GM23248 (cell line): ENCODE measurements around the gene CMTR1. TPM values are rescaled to one million over a fixed set of nuclear protein-coding genes. Genes with fewer than 3 reads are reported as not detected.
"Not testable (repeated sequence)": the region's sequence is repeated elsewhere in the genome, so short reads cannot be mapped to it uniquely, and the experiment has no call there.

ENCODE experiments used
- DNase-seq: peaks from one replicate; pipeline ENCODE4 v3.0.0-alpha.2; 2015
- H2AFZ ChIP-seq: fragments of 200-600 bp; sonication (generic); 2 replicates; pipeline ENCODE4 v1.6.1; 2016; ENCODE audit warnings: antibody characterized with exemption
- H3F3A ChIP-seq: fragments of 200-600 bp; sonication (generic); 2 replicates; pipeline ENCODE4 v1.6.1; 2016; ENCODE audit warnings: mild to moderate bottlenecking, antibody characterized with exemption, mixed run types; ENCODE audit not compliant: insufficient read depth
- H3K27ac ChIP-seq: fragments of 200-600 bp; sonication (generic); 2 replicates; pipeline ENCODE4 v1.5.1; 2016; ENCODE audit warnings: mild to moderate bottlenecking
- H3K27me3 ChIP-seq: fragments of 200-600 bp; sonication (generic); replicated peaks from 2 replicates; pipeline ENCODE4 v1.6.1; 2016; ENCODE audit warnings: mild to moderate bottlenecking; ENCODE audit not compliant: insufficient read depth
- H3K36me3 ChIP-seq: fragments of 200-600 bp; sonication (generic); 2 replicates; pipeline ENCODE4 v1.6.1; 2016; ENCODE audit warnings: low read depth, mild to moderate bottlenecking
- H3K4me1 ChIP-seq: fragments of 200-600 bp; sonication (generic); 2 replicates; pipeline ENCODE4 v1.6.1; 2016; ENCODE audit warnings: mild to moderate bottlenecking; ENCODE audit not compliant: insufficient read depth
- H3K4me2 ChIP-seq: fragments of 200-600 bp; sonication (generic); one replicate; pipeline ENCODE4 v1.6.1; 2016; ENCODE audit warnings: mild to moderate bottlenecking; ENCODE audit not compliant: unreplicated experiment
- H3K4me3 ChIP-seq: fragments of 200-600 bp; sonication (generic); 2 replicates; pipeline ENCODE4 v1.5.1; 2016; ENCODE audit warnings: mild to moderate bottlenecking
- H3K79me2 ChIP-seq: fragments of 200-600 bp; sonication (generic); 2 replicates; pipeline ENCODE4 v1.6.1; 2016; ENCODE audit warnings: mild to moderate bottlenecking; ENCODE audit not compliant: insufficient read depth
- H3K9ac ChIP-seq: fragments of 200-600 bp; sonication (generic); 2 replicates; pipeline ENCODE4 v1.6.1; 2016; ENCODE audit warnings: mild to moderate bottlenecking
- H3K9me2 ChIP-seq: fragments of 200-600 bp; sonication (generic); 2 replicates; pipeline ENCODE4 v1.6.1; 2016; ENCODE audit warnings: mixed run types, mild to moderate bottlenecking, moderate library complexity; ENCODE audit not compliant: insufficient read depth
- H3K9me3 ChIP-seq: fragments of 200-600 bp; sonication (generic); one replicate; pipeline ENCODE4 v1.6.1; 2017; ENCODE audit warnings: low read depth
- H4K20me1 ChIP-seq: fragments of 200-600 bp; sonication (generic); 2 replicates; pipeline ENCODE4 v1.6.0; 2016; ENCODE audit not compliant: insufficient read depth
- EZH2 ChIP-seq: fragments of 200-600 bp; sonication (generic); IDR thresholded peaks from 2 replicates; pipeline ENCODE4 v1.6.1; 2018; ENCODE audit warnings: antibody characterized with exemption, mild to moderate bottlenecking; ENCODE audit not compliant: insufficient read depth, poor library complexity, severe bottlenecking
- EZH2phosphoT487 ChIP-seq: fragments of 200-600 bp; sonication (generic); IDR thresholded peaks from 2 replicates; pipeline ENCODE4 v1.6.1; 2018; ENCODE audit warnings: antibody characterized with exemption, moderate library complexity, mild to moderate bottlenecking, low read depth; ENCODE audit not compliant: insufficient read depth
- WGBS, 2 experiments: methylation state at CpG; one replicate each; pipeline ENCODE4 v1.1.6; 2015 to 2017; ENCODE audit warnings: low lambda C conversion rate in 2 of 2, low coverage in 1 of 2; ENCODE audit errors: missing lambda C conversion rate in 2 of 2; 5-methylcytosine and 5-hydroxymethylcytosine counted together
- in situ Hi-C: fragments of 300-500 bp; cut with MboI; formaldehyde crosslinking; loops from 2 replicates; pipeline ENCODE4 v1.15.0; 2020
- polyA plus RNA-seq: library from polyadenylated mRNA; unstranded; fragments of >200 nt; fragmentation: Nextera tagmentation; extraction: Ambion mirVana; gene quantifications from 2 replicates; pipeline ENCODE4 v1.2.1, GENCODE V29; 2016
- total RNA-seq: library from RNA; depleted of rRNA; stranded (reverse); fragments of >200 nt; shearing (Covaris generic); gene quantifications from 2 replicates; pipeline ENCODE4 v1.2.3, GENCODE V29; 2014

Gene CMTR1
- total and polyA plus RNA-seq, 2 experiments from 2014 or later, result 16.1 to 46.3 TPM

DNA sequence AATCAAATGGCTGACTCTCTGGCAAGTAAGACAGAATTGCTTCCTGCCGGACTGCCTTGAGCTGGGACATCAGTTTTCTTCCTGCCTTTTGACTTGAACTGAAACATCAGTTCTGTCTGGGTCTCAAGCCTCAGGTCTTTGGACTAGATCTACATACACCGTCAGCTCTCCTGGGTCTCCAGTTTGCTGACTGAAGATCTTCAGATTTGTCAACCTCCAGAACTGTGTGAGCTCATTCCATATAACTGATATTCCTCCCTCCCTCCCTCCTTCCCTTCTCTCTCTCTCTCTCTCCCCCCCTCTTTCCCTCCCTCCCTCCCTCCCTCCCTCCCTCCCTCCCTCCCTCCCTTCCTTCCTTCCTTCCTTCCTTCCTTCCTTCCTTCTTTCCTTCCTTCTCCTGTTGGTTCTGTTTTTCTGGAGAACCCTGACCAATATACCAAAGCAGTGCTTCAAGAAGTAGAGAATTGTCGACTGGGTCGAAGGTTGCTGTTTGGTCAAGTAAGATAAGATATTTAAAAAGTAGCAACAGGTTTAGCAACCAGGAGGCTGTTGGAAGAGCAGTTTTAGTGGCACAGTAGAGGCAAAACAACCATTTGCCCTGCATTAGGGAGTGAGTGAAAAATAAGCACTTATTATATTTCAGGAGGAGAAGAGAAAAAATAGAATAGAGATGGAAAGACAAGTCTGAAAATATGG is 33.1 kb upstream of the CMTR1 start:
- Histone ChIP-seq H3K36me3 (no peaks in the 10 kb centered on the region), H3K9ac (no peak overlapping the region), H3K9me3 (no peaks in the 10 kb centered on the region), H3K27me3 (no peaks in the 10 kb centered on the region), H2AFZ (no peak overlapping the region), H4K20me1 (no peaks in the 10 kb centered on the region), H3K9me2 (no peaks in the 10 kb centered on the region), H3F3A (no peaks in the 10 kb centered on the region), H3K79me2 (no peaks in the 10 kb centered on the region), H3K4me1 (no peaks in the 10 kb centered on the region), H3K4me3 (no peak overlapping the region), H3K27ac (no peak overlapping the region), H3K4me2 (no peak overlapping the region)
- DNase-seq, result no peak
- in situ Hi-C loops, result no loop called here
- 55 to 64% methylated on average over 4 of the region's 4 CpGs for WGBS, 2 experiments
- TF ChIP-seq EZH2, result no peak
- no peak for TF ChIP-seq EZH2phosphoT487

DNA sequence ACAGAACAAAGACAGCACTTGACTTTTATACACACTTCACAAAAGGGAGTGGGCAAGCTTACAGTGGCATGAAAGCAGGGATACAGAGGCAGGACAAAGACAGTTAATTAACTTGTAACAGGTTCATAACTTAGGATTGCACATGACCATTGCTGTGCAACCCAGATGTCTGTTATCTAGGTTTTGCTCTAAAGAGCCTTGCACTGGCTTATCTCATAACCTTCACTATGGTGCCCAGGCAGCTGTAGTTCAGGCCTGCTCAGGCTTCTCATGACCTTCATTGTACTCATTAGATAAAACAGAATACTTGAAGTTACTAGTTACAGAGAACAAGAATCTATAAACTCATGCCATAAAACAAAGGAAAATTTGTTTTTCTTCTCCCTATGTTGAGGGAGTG is 31.4 kb upstream of the CMTR1 start:
- H2AFZ ChIP-seq, H3K4me2 ChIP-seq, H3K4me3 ChIP-seq, H3K36me3 ChIP-seq, H3K27me3 ChIP-seq, H3K9me2 ChIP-seq, H3K79me2 ChIP-seq, H3K4me1 ChIP-seq, H3K9me3 ChIP-seq, DNase-seq, H3K27ac ChIP-seq, in situ Hi-C loops, H4K20me1 ChIP-seq, H3F3A ChIP-seq, H3K9ac ChIP-seq: not testable (repeated sequence)

DNA sequence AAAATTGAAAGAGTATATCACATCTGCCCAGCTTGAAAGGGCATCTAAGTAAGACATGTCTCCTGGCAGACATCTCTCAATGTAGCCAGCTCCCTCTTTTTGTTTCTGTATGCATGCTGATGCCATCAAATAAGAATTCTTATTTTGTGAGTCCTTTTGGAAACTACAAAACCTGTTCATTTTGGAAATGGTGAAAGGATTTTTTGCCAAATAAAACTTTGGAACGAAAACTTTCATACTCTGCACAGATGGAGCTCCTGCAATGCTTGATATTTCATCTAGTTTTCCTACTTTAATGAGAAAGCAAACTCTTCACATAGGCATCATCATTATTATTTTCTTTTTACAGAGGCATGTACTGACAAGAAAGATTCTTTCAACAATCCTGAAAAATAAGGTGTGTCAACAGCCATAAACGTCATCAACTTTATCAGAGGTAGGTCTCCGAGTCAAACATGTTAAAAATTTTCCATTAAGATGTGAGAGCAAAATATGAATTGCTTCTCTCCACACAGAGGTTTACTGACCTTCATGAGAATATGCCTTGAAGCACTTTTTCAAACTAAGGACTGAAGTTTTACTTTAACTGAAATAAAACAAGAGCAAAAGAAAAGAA is 26.2 kb upstream of the CMTR1 start:
- no peaks in the 10 kb centered on the region for H3K79me2 ChIP-seq

DNA sequence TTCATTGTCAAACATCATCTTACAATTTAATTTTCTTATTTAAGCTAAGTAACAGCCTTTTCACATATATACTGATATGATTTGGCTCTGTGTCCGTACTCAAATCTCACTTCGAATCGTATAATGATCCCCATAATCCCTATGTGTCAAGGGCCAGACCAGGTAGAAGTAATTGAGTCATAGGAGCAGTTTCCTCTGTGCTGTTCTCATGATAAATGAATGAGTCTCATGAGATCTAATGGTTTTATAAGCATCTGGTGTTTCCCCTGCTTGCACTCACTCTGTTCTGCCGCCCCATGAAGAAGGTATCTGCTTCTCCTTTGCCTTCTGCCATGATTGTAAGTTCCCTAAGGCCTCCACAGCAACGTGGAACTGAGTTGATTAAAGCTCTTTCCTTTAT is 25.1 kb upstream of the CMTR1 start:
- H3K9ac ChIP-seq, result no peak overlapping the region
- no peaks in the 10 kb centered on the region for H3K4me1 ChIP-seq
- TF ChIP-seq EZH2, result no peak
- TF ChIP-seq EZH2phosphoT487, result no peak
- no peaks in the 10 kb centered on the region for H3K79me2 ChIP-seq
- WGBS, 2 experiments, result 70 to 77% methylated on average over 5 of the region's 5 CpGs
- in situ Hi-C loops, result no loop called here
- H3K9me2 ChIP-seq, result no peaks in the 10 kb centered on the region
- no peak for DNase-seq
- H3F3A ChIP-seq, result no peaks in the 10 kb centered on the region
- H3K36me3 ChIP-seq, result no peaks in the 10 kb centered on the region
- no peak overlapping the region for H3K4me2 ChIP-seq
- H3K27me3 ChIP-seq, result no peaks in the 10 kb centered on the region; the same call in 1 of the 2 replicates
- no peak overlapping the region for H3K27ac ChIP-seq
- no peaks in the 10 kb centered on the region for H4K20me1 ChIP-seq
- no peaks in the 10 kb centered on the region for H3K9me3 ChIP-seq
- no peak overlapping the region for H2AFZ ChIP-seq
- no peak overlapping the region for H3K4me3 ChIP-seq

More for the DNA sequence above, 26.2 kb upstream of the CMTR1 start:
- Histone ChIP-seq H3F3A (no peaks in the 10 kb centered on the region), H3K9me3 (no peaks in the 10 kb centered on the region), H2AFZ (no peak overlapping the region), H3K4me1 (no peaks in the 10 kb centered on the region), H3K9ac (no peak overlapping the region), H3K4me3 (no peak overlapping the region), H3K36me3 (no peaks in the 10 kb centered on the region), H3K9me2 (no peaks in the 10 kb centered on the region), H3K27ac (no peak overlapping the region), H3K27me3 (no peaks in the 10 kb centered on the region; the same call in 1 of the 2 replicates), H3K4me2 (no peak overlapping the region), H4K20me1 (no peaks in the 10 kb centered on the region)
- TF ChIP-seq EZH2 (no peak), EZH2phosphoT487 (no peak)
- DNase-seq, result no peak
- 53 to 61% methylated on average over 3 of the region's 3 CpGs for WGBS, 2 experiments
- in situ Hi-C loops, result no loop called here

DNA sequence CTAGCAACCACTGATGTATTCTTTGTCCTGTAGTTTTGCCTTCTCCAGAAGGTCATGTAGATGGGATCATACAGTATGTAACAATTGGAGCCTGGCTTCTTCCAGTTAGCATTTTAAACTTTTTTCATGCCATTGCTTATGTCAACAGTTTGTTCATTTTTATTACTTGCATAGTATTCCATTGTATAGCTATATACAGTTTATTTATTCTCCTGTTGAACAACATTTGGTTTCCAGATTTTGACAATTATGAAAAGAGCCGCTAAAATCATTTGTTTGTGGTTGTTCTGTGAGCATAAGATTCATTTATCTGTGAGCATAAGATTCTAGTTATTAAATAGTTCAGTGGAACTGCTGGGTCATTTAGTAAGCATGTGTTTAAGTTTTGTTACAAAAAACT is 23.5 kb upstream of the CMTR1 start:
- Histone ChIP-seq H3K9me3 (no peaks in the 10 kb centered on the region), H3K9ac (no peak overlapping the region), H3K4me2 (no peak overlapping the region), H3K27me3 (no peaks in the 10 kb centered on the region; the same call in 1 of the 2 replicates), H3K27ac (no peak overlapping the region), H3K9me2 (no peaks in the 10 kb centered on the region), H3K36me3 (no peaks in the 10 kb centered on the region), H3F3A (no peaks in the 10 kb centered on the region), H4K20me1 (no peaks in the 10 kb centered on the region), H2AFZ (no peak overlapping the region), H3K79me2 (no peaks in the 10 kb centered on the region), H3K4me1 (no peaks in the 10 kb centered on the region), H3K4me3 (no peak overlapping the region)
- TF ChIP-seq EZH2phosphoT487 (no peak), EZH2 (no peak)
- in situ Hi-C loops, result no loop called here
- no peak for DNase-seq
- 4 to 6% methylated on average over 1 of the region's 1 CpG for WGBS, 2 experiments
